Memory B cell (primary cell): Measurements from ENCODE around the gene KIF11.
"Not testable (repeated sequence)": the region's sequence is repeated elsewhere in the genome, so short reads cannot be mapped to it uniquely, and the experiment has no call there.

Experiments
- ATAC-seq: fragments of 150-1000 bp; cut with Tn5 transposase; 2 replicates; pipeline ENCODE4 v1.10.0; 2021; ENCODE audit warnings: low read depth, mild to moderate bottlenecking, moderate library complexity
- DNase-seq, 2 donors: peaks; one replicate each; pipeline ENCODE4 v3.0.0; 2022; ENCODE audit warnings: low spot score in 2 of 2
- H3K27ac Mint-ChIP-seq: one replicate; pipeline ENCODE4 v1.8.0; 2022; ENCODE audit warnings: mild to moderate bottlenecking, moderate library complexity, mixed read lengths
- H3K27me3 Mint-ChIP-seq: one replicate; pipeline ENCODE4 v1.8.0; 2022; ENCODE audit warnings: mixed read lengths
- H3K36me3 Mint-ChIP-seq: one replicate; pipeline ENCODE4 v1.8.0; 2022; ENCODE audit warnings: mild to moderate bottlenecking, mixed read lengths
- H3K4me1 Mint-ChIP-seq: one replicate; pipeline ENCODE4 v1.8.0; 2022; ENCODE audit warnings: mixed read lengths
- H3K4me3 Mint-ChIP-seq: one replicate; pipeline ENCODE4 v1.8.0; 2022; ENCODE audit warnings: mild to moderate bottlenecking, moderate library complexity, mixed read lengths
- H3K9me3 Mint-ChIP-seq: one replicate; pipeline ENCODE4 v1.8.0; 2022; ENCODE audit warnings: mixed read lengths

The KIF11 gene

DNA sequence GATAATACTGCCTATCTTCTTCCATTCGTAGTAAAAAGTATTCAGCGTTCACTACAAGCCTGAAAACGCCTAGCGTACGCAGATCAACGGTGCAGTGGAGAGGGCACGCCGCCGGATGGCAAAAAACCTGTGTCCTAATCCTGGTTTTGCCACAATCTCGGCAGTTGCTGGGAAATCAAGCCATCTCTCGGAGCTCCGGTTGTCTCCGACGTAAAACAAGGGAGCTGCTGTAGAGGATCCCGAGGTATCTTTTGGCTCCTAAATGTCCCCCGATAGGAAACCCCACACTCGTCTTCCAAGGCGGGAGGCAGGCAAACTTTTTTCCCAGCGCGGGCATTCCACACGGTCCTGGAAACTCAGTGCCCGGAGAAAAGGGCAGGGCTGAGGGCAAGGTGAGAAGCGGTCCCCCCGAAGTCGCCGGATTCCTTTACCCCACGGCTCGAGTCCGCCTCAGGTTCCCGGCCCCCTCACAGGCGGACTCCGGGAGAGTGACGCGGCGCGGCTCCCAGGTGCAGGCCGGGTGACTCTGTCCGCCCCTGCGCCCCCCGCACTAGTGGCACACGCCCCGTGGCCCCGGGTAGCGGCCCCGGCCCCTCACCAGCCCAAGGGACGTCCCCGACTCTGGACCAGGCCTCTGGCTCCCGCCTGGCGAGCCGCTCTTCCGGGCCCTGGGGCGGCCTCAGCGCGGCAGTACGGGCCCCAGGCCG lies 19.7 kb upstream of the KIF11 start:
- ATAC-seq (peak; percentile 12), DNase-seq (peak; percentile 21 to 23)
- Mint-ChIP-seq H3K4me1 (peaks cover 24% of the 10 kb centered on the region), H3K36me3 (no peaks in the 10 kb centered on the region), H3K27ac (peak overlapping the region; percentile 84), H3K27me3 (no peaks in the 10 kb centered on the region), H3K4me3 (peak overlapping the region; percentile 91), H3K9me3 (no peaks in the 10 kb centered on the region)

DNA sequence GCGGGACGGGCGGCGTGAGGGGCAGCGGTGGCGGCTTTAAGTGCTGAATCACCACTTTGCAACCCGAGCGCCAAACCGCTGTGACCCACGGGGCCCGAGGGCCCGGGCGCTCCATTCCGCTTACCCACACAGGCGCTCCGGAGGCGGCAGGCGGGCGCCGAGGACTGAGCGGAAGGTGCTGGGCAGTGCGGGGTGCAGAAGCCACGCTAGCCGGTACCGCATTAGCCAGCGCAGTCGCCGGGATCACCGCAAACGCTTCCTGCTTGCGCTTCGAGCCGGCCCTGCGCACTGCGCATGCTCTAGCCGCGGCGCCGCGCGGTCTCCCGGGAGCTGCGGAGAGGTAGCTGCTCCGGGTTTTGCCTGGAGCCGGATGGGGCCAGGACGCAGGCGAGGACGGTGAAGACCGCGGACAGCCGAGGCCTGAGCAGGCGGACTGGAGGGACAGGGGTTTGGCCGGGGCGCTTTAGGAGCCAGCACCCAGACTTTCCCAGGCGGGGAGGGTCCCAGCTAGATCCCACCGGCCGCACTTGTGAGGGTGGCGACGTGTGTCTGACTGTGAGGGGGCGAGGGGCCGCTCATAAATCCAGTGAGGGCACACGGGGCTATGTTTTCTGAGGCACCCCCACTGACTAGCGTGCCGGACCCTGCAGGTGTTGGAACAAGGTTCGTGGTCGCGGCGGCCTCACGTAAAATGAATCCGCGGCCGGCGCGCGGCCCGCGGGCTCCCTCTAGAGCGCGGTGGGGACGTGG lies 19.0 kb upstream of the KIF11 start, which contains the start of gene IDE:
IDE (minus strand) TSS at position 296 of the 750 bp plus-strand sequence; CDS start at position 222, 74 bp downstream.
- no peaks in the 10 kb centered on the region for H3K9me3 Mint-ChIP-seq
- peak; percentile 80 for ATAC-seq
- H3K27ac Mint-ChIP-seq = peak within 1 kb of the TSS; percentile 84
- H3K27me3 Mint-ChIP-seq = no peaks in the 10 kb centered on the region
- H3K4me1 Mint-ChIP-seq = peaks cover 24% of the 10 kb centered on the region
- peak; percentile 74 to 78 for DNase-seq
- no peaks in the 10 kb centered on the region for H3K36me3 Mint-ChIP-seq
- peak within 1 kb of the TSS; percentile 91 for H3K4me3 Mint-ChIP-seq

DNA sequence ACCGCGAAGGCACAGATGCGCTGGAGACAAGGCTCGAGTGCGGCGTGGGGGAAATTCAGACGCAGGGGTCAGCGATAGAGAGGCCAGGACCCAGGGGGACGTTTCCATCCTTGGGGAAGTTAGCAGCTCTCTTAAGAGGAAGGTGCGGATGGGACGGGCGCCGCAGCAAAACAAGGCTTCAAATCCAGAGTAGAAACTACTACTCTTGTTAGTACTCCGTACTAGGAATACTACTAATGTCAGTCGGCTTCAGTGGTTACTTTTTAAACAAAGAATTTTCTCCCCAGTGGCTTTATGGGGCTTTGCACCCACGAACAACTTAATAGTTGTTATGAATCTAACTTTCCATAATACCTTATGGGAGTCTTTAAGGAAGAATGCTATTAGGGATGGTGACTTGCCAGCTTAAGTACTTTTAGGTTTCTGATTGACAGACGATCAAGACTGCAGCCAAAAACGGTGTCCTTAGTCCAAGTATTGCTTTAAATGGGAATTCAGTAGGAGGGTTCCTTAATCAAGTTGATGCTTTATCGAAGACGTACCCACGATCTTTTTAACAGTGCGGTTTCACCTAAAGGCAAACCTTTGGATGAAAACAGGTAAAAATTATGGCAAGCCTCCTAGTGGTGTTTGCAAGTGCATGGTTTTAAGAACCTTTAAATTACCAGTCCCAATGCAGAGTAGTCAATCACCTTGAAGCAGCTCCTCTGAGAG lies 18.2 kb upstream of the KIF11 start:
- H3K4me1 Mint-ChIP-seq = peaks cover 19% of the 10 kb centered on the region
- H3K36me3 Mint-ChIP-seq = no peaks in the 10 kb centered on the region
- no peaks in the 10 kb centered on the region for H3K27me3 Mint-ChIP-seq
- H3K9me3 Mint-ChIP-seq = no peaks in the 10 kb centered on the region
- ATAC-seq = peak; percentile 57
- peak overlapping the region; percentile 84 for H3K27ac Mint-ChIP-seq
- peak; percentile 11 to 81 for DNase-seq
- H3K4me3 Mint-ChIP-seq = peak overlapping the region; percentile 91

DNA sequence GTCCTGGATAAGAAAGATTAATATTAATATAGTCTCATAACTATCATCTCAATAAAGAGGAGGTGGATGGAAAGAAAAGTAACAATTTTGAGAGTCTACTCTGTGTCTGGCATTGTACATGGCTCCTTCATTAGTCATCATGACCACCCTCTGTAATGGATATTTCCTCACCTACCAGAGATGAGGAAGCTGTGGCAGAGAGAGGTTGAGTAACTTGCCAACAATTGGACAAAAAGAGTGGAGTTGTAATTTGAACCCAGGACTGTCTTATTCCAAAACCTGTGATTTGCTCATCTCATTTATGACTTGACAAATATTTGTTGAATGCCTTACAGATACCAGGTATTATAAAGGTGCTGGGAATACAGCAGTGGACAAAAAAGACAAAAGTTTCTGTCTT lies 17.0 kb upstream of the KIF11 start:
- Mint-ChIP-seq H3K27me3 (no peaks in the 10 kb centered on the region), H3K27ac (no peak overlapping the region), H3K9me3 (no peaks in the 10 kb centered on the region), H3K36me3 (no peaks in the 10 kb centered on the region), H3K4me1 (peaks cover 16% of the 10 kb centered on the region), H3K4me3 (no peak overlapping the region)
- ATAC-seq = no peak
- DNase-seq = no peak

DNA sequence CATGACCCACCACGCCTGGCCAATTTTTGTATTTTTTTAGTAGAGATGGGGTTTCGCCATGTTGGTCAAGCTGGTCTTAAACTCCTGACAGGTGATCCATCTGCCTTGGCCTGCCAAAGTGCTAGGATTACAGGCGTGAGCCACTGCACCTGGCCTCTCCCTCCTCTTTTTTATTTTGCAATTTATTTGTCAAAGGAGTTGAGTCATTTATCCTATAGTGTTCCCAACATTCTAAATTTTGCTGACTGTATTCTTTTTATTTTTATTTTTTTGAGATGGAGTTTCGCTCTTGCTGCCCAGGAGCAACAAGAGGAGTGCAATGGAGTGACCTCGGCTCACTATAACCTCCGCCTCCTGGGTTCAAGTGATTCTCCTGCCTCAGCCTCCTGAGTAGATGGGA lies 10.6 kb upstream of the KIF11 start:
- H3K27ac Mint-ChIP-seq, ATAC-seq, H3K4me1 Mint-ChIP-seq, H3K4me3 Mint-ChIP-seq, H3K27me3 Mint-ChIP-seq, H3K36me3 Mint-ChIP-seq, DNase-seq, H3K9me3 Mint-ChIP-seq: not testable (repeated sequence)

DNA sequence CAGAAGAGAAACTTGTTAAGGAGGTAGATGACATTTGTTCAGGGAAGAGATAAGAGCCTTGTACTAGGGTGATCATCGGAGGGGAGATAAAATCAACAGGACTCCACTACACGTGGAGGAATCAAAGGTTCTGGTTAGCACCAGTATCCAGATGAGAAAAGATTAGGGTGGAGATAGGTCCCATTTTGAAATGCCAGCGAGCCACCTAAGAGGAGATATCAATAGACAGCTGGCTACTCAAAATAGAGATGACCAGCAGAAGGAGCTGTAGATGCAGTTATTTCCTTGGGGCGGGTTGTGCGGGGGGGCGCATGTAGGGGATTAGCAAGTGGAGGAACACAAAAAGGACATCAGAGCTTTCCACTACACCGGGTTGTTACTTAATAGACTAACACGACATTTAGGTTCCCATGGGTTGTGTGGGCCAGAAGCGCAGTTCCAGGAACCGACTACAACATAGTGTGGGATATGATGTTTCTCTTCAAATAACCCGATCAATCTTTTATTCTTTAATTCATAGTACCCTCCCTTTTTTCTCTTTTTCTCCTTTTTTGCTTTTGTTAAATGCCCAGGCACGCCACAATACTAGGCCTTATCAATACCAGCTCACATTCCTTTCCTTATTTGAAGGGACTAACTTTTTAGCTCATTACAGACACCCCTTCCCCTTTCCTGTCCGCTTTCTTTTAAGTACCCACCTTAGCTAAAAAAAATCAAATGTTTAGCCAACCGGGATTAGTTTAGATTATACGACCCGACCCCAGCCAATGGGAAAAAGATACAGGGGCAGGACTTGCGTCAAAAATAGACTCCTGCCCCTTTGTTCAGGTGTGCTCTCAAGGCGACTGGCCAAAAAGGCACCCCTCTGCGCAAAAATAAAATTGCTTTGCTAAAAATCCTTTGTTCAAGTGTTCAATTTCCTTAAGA lies 2.0 kb upstream of the KIF11 start:
- Mint-ChIP-seq H3K4me1 (peaks cover 24% of the 10 kb centered on the region), H3K36me3 (no peaks in the 10 kb centered on the region), H3K27me3 (no peaks in the 10 kb centered on the region), H3K4me3 (peak overlapping the region; percentile 98), H3K9me3 (no peaks in the 10 kb centered on the region), H3K27ac (peak overlapping the region; percentile 97)
- DNase-seq = peak; percentile 37 to 53
- ATAC-seq = peak; percentile 12

DNA sequence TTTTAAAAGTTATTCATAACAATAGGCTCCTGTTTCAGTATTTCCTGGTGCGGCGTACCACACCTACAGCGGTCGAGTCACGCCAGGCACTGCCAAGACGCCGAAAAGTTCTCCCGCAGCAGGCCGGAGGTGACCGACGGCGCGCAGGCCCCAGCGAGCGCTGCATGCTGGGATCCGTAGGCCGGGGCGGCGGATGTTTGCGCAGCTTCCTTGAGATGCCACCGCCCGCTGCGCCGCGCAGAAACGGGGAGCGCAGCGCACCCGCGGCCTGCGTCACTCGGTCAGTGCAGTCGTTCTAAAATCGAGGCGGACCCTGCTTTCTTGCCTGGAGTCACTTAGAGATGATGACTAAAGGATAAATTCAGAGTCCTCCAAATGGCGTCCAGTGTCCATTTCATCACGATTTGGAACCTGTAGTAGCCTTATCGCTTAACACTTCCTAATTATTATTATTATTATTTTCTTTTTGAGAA lies 1.3 kb upstream of the KIF11 start:
- Mint-ChIP-seq H3K4me1 (peaks cover 24% of the 10 kb centered on the region), H3K27me3 (no peaks in the 10 kb centered on the region), H3K4me3 (peak overlapping the region; percentile 98), H3K27ac (peak overlapping the region; percentile 97), H3K9me3 (no peaks in the 10 kb centered on the region), H3K36me3 (no peaks in the 10 kb centered on the region)
- DNase-seq = peak; percentile 77 to 85
- peak; percentile 81 for ATAC-seq

DNA sequence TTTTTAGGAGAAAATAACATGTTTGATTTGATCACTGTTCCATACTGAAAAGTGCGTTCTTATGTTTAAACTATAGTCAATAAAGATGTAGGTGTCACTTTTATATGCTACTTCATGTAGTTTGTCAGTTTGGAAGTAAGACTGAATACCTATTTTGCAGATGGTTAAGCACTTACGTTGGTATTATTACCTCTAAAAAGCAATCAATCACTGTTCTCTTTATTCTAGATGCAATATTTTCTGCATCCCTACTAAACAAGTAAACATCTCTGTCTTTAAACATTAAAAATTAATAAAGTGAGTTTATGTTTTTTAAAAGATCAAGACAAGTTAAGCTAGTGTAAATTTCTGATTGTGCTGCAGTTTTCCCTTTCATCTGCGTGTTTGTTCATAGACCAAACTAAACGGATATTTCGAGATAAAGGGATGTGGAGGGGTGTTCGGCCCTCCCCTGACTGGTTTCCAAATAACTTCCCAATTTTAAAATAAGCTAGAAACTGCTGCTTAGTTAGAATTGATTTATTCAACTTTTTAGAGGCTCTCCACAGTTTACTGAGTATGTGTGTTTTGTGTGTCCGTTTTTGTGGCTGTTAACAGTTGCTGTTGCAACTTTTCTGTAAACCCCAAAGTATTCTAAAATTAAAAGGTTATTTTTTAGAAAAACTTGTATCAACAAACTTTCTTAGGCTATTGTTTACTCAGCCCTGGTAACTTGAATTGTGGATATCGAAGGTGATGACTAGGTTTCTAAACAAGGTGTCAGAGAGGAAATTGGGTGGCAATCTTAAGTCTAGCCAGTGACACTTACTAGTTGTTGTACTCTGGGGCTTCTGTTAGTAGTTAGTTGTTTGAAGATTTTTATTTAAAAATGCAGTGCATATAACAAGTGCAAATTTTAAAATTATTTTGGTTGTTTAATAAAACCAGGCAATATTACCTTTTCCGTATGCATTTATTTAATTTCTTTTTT lies 974 bp downstream of the KIF11 start:
- peaks cover 26% of the 10 kb centered on the region for H3K4me1 Mint-ChIP-seq
- H3K27ac Mint-ChIP-seq = no peak overlapping the region
- no peaks in the 10 kb centered on the region for H3K36me3 Mint-ChIP-seq
- H3K27me3 Mint-ChIP-seq = no peaks in the 10 kb centered on the region
- DNase-seq = no peak
- peak overlapping the region; percentile 98 for H3K4me3 Mint-ChIP-seq
- no peaks in the 10 kb centered on the region for H3K9me3 Mint-ChIP-seq
- ATAC-seq = no peak

DNA sequence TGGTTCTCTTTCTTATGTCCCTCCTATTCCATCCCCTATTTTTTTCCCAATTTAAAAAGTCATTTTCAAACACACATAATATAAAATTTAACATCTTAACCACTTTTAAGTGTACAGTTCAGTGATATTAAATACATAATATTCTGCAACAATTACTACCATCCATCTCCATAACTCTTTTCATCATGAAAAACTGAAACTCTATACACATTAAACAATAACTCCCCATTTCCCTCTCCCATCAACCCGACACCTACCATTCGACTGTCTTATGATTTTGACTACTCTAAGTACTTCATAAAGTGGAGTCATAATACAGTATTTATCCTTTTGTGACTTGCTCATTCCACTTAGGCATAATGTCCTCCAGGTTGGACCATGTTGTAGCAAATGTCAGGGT lies 2.6 kb downstream of the KIF11 start:
- Mint-ChIP-seq H3K27ac (no peak overlapping the region), H3K4me3 (peak overlapping the region; percentile 1), H3K36me3 (no peaks in the 10 kb centered on the region), H3K4me1 (peaks cover 21% of the 10 kb centered on the region), H3K27me3 (no peaks in the 10 kb centered on the region), H3K9me3 (no peaks in the 10 kb centered on the region)
- DNase-seq = no peak
- no peak for ATAC-seq

DNA sequence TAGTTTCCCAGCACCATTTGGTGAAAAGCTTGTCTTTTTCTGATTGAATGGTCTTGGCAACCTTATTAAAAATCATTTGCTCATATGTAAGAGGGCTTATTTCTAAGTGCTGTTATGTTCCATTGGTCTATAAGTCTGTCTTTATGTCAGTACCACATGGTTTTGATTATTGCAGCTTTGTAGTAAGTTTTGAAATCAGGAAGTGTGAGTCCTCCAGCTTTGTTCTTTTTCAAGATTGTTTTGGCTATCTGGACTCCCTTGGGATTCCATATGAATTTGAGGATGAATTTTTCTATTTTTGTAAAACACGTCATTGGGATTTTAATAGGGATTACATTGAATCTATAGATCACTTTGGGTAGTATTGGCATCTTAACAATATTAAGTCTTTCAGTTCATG lies 5.4 kb downstream of the KIF11 start:
- H3K36me3 Mint-ChIP-seq = no peaks in the 10 kb centered on the region
- H3K27me3 Mint-ChIP-seq = no peaks in the 10 kb centered on the region
- H3K9me3 Mint-ChIP-seq = no peaks in the 10 kb centered on the region
- H3K4me1 Mint-ChIP-seq = peaks cover 19% of the 10 kb centered on the region
- no peak overlapping the region for H3K4me3 Mint-ChIP-seq
- no peak for DNase-seq
- ATAC-seq = no peak
- H3K27ac Mint-ChIP-seq = no peak overlapping the region

DNA sequence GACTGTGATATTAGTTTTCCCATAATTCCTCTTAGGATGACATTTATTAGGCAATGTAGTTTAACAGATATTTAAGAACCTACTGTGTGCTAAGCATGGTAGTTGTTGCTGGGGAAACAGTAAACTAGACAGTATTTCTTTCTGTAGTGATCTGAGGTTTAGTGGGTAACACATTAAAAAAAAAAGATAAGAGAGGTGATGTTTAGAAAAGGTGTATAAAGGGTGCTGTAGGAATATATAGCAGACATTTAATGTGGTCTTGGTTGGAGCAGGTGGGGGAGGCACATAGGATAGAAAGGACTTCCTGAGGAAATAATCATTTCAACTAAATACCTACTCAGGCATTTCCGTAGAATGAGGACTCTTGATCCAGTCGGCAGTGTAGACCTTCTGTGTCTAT lies 11.9 kb downstream of the KIF11 start:
- no peak for DNase-seq
- Mint-ChIP-seq H3K27me3 (no peaks in the 10 kb centered on the region), H3K36me3 (peaks cover 9% of the 10 kb centered on the region), H3K4me3 (no peak overlapping the region), H3K4me1 (peaks cover 14% of the 10 kb centered on the region), H3K9me3 (no peaks in the 10 kb centered on the region), H3K27ac (no peak overlapping the region)
- no peak for ATAC-seq

DNA sequence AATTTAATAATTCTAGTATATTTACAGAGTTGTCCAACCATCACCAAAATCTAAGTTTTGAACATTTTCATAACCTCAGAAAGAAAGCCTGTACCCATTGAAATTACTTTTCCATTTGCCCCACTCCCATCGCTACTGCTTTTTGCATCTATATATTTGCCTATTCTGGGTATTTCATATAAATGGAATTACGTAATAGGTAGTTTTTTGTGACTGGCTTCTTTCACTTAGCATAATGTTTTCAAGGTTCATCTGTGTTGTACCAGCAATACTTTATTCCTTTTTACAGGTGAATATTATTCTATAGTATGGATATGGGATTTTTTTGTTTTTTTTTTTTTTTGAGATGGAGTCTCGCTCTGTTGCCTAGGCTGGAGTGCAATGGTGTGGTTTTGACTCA lies 22.6 kb downstream of the KIF11 start:
- Mint-ChIP-seq H3K4me1 (no peaks in the 10 kb centered on the region), H3K4me3 (no peak overlapping the region), H3K9me3 (no peaks in the 10 kb centered on the region), H3K36me3 (peaks cover 1% of the 10 kb centered on the region), H3K27ac (peak overlapping the region; percentile 38), H3K27me3 (no peaks in the 10 kb centered on the region)
- no peak for ATAC-seq
- DNase-seq = no peak
